ENCODE results near the gene SLC39A6.

DNA sequence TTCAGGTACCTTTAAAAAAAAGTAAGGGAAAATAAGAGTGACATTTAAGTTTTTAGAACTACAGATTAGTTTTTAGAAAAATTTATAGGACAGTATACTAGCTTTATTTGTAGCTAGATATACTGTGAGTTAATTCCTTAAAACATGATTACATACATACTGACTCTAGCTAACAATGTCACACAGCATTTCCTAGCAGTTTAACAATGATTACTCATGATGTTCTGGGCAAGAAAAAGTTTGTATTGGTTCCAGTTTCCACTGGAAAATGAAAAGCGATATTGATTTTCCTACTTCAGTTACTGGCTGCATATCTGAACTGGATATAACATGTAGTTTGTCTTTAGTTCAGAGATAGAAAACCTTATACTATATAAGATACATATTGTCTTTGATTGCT lies 19.4 kb downstream of the SLC39A6 start:
- TF ChIP-seq POLR2A (IDR thresholded peaks at IDR 0.05) = no peak
- TF ChIP-seq, protein P1, sequence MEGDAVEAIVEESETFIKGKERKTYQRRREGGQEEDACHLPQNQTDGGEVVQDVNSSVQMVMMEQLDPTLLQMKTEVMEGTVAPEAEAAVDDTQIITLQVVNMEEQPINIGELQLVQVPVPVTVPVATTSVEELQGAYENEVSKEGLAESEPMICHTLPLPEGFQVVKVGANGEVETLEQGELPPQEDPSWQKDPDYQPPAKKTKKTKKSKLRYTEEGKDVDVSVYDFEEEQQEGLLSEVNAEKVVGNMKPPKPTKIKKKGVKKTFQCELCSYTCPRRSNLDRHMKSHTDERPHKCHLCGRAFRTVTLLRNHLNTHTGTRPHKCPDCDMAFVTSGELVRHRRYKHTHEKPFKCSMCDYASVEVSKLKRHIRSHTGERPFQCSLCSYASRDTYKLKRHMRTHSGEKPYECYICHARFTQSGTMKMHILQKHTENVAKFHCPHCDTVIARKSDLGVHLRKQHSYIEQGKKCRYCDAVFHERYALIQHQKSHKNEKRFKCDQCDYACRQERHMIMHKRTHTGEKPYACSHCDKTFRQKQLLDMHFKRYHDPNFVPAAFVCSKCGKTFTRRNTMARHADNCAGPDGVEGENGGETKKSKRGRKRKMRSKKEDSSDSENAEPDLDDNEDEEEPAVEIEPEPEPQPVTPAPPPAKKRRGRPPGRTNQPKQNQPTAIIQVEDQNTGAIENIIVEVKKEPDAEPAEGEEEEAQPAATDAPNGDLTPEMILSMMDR (IDR thresholded peaks at IDR 0.05 in 8 of 11, conservative IDR thresholded peaks at IDR 0.05 in 3 of 11) = no peak
- no peak for TF ChIP-seq POLR2AphosphoS5 (IDR thresholded peaks at IDR 0.05)
